Measurements from ENCODE around the gene ZBTB42. TPM values are rescaled to one million over a fixed set of nuclear protein-coding genes. Genes with fewer than 3 reads are reported as not detected.

The ZBTB42 gene
- total and polyA plus RNA-seq, 2 of the 13 experiments (the other 11 are each of a cell fraction or from before 2014, with no cell fraction given): 2.8 to 4.2 TPM

GRCh38 chr14:104821229-104821945 is 20.5 kb downstream of the ZBTB42 start (continued):
- TF ChIP-seq ZNF687 (CRISPR knock-in tag; IDR thresholded peaks at IDR 0.05): peak; percentile 67
- TF ChIP-seq ZNF543 (CRISPR knock-in tag; IDR thresholded peaks at IDR 0.05): peak; percentile 26; the same call in 1 of the 2 replicates
- peak; percentile 71 for TF ChIP-seq ZFX (CRISPR knock-in tag; IDR thresholded peaks at IDR 0.05; ENCODE audit: low read depth)
- no peak for TF ChIP-seq KLF9 (CRISPR knock-in tag; IDR thresholded peaks at IDR 0.05; ENCODE audit: low read depth)
- TF ChIP-seq HNRNPLL (IDR thresholded peaks at IDR 0.05; ENCODE audit: low read depth, low read length, poor library complexity, severe bottlenecking): no peak
- 0 out of 2 replicates have a peak, but pooled peaks have one; percentile 8 for TF ChIP-seq ZNF501 (CRISPR knock-in tag; IDR thresholded peaks at IDR 0.05)
- no peak for TF ChIP-seq CHCHD3 (CRISPR knock-in tag; IDR thresholded peaks at IDR 0.05)
- peak; percentile 49; the same call in 1 of the 2 replicates for TF ChIP-seq SP4 (CRISPR knock-in tag; IDR thresholded peaks at IDR 0.05)
- no peak for TF ChIP-seq POLR2AphosphoS2 (IDR thresholded peaks at IDR 0.05; ENCODE audit: low read depth, low read length)
- TF ChIP-seq, protein P1, sequence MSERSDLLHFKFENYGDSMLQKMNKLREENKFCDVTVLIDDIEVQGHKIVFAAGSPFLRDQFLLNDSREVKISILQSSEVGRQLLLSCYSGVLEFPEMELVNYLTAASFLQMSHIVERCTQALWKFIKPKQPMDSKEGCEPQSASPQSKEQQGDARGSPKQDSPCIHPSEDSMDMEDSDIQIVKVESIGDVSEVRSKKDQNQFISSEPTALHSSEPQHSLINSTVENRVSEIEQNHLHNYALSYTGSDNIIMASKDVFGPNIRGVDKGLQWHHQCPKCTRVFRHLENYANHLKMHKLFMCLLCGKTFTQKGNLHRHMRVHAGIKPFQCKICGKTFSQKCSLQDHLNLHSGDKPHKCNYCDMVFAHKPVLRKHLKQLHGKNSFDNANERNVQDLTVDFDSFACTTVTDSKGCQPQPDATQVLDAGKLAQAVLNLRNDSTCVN (CRISPR knock-in tag; IDR thresholded peaks at IDR 0.05; ENCODE audit: borderline replicate concordance): peak; percentile 8; the same call in 1 of the 2 replicates
- TF ChIP-seq NFYC (CRISPR knock-in tag; IDR thresholded peaks at IDR 0.05): no peak

Measured in HepG2 (cell line).